GM13977 (cell line): ENCODE data around the gene RAD23A.
A peak's percentile ranks its signal among the peaks of the same experiment; 100 is the strongest.

Experiments
- DNase-seq: peaks from one replicate; pipeline ENCODE4 v3.0.0; 2012; ENCODE audit warnings: low spot score
- CTCF ChIP-seq: IDR thresholded peaks from 2 replicates; pipeline ENCODE4 v1.5.1; 2012; ENCODE audit warnings: mild to moderate bottlenecking, control low read depth; ENCODE audit not compliant: insufficient read depth; ENCODE audit errors: extremely low read depth, missing control alignments
- in situ Hi-C: fragments of 300-500 bp; cut with MboI; formaldehyde crosslinking; loops from one replicate; pipeline ENCODE4 v1.12.0; 2022; ENCODE audit warnings: low sequenced_read_pairs, low pct_unique_long_range_greater_than_20kb, mixed read lengths, inconsistent platforms; ENCODE audit not compliant: unreplicated experiment

The RAD23A gene

GRCh38 chr19:12965812-12966135, 20.1 kb downstream of the RAD23A start:
- in situ Hi-C loops = no loop called here
- no peak for TF ChIP-seq CTCF
- DNase-seq = no peak

- no peak for TF ChIP-seq CTCF
- DNase-seq = no peak
- in situ Hi-C loops = no loop called here
Measured at GRCh38 chr19:12967907-12968306, 22.2 kb downstream of the RAD23A start.

- in situ Hi-C loops = no loop called here
- no peak for DNase-seq
- TF ChIP-seq CTCF = no peak
Measured at GRCh38 chr19:12969292-12969988, 23.8 kb downstream of the RAD23A start, which contains the start of gene DAND5. Gene DAND5, plus strand, starts transcription at chr19:12969576. Its CDS starts 85 bp downstream, at chr19:12969661.

- in situ Hi-C loops = no loop called here
- no peak for TF ChIP-seq CTCF
- DNase-seq = no peak
Measured at GRCh38 chr19:12970070-12970820, 24.6 kb downstream of the RAD23A start.

- no peak for DNase-seq
- in situ Hi-C loops = no loop called here
- no peak for TF ChIP-seq CTCF
Measured at GRCh38 chr19:12973236-12973635, 27.6 kb downstream of the RAD23A start.

GRCh38 chr19:12974301-12975220, 28.9 kb downstream of the RAD23A start:
- no peak for TF ChIP-seq CTCF
- in situ Hi-C loops = loop anchor here (5.0 kb wide), 1 partner anchor 118 kb away; no protein-coding TSS in a partner anchor
- peak; percentile 76 for DNase-seq
